ENCODE data around the gene EXOSC10.

GRCh38 chr1:11023201-11023600, 76.5 kb downstream of the EXOSC10 start:
- TF ChIP-seq TAF1 (IDR thresholded peaks at IDR 0.05; ENCODE audit: low read depth): no peak
- TF ChIP-seq YY1 (IDR thresholded peaks at IDR 0.05; ENCODE audit: low read depth): no peak
- TF ChIP-seq USF1 (IDR thresholded peaks at IDR 0.05): no peak
